ENCODE results near the gene INKA2.

GRCh38 chr1:111733183-111733991 lies 5.8 kb downstream of the INKA2 start:
- TF ChIP-seq CTCF (IDR thresholded peaks at IDR 0.05) (no peak), POLR2A (IDR thresholded peaks at IDR 0.05) (no peak)
